Tibial nerve (tissue), 4 donors: ENCODE results near the gene THSD4. TPM values are rescaled to one million over a fixed set of nuclear protein-coding genes. Genes with fewer than 3 reads are reported as not detected.

Experiments
- DNase-seq, 2 donors: peaks; one replicate each; pipeline ENCODE4 v3.0.0-alpha.2; 2019; ENCODE audit warnings: low spot score in 2 of 2
- H3K27ac ChIP-seq, 4 donors: fragments of 200-600 bp; sonication (generic) in 3 of 4; one replicate each; pipeline ENCODE4 v1.5.1; 2017 to 2019; ENCODE audit warnings: mild to moderate bottlenecking in 1 of 4
- H3K27me3 ChIP-seq, 2 donors: fragments of 200-600 bp; sonication (generic) in 1 of 2; one replicate each; pipeline versions ENCODE4 v1.5.1 to v1.6.0; 2017 to 2019
- H3K36me3 ChIP-seq, 3 donors: fragments of 200-600 bp; sonication (generic); one replicate each; pipeline ENCODE4 v1.5.1; 2018 to 2019
- H3K4me1 ChIP-seq, 4 donors: fragments of 200-600 bp; sonication (generic) in 3 of 4; one replicate each; pipeline ENCODE4 v1.5.1; 2017 to 2019
- H3K4me3 ChIP-seq, 4 donors: fragments of 200-600 bp; sonication (generic) in 3 of 4; one replicate each; pipeline ENCODE4 v1.5.1; 2017 to 2019; ENCODE audit warnings: mild to moderate bottlenecking in 1 of 4, moderate library complexity in 1 of 4
- H3K9me3 ChIP-seq, 4 donors: fragments of 200-600 bp; sonication (generic) in 3 of 4; one replicate each; pipeline ENCODE4 v1.5.1; 2017 to 2019
- EP300 ChIP-seq, 2 donors: sonication (generic); formaldehyde crosslinking; IDR thresholded peaks; one replicate each; pipeline ENCODE4 v1.6.1; 2017; ENCODE audit warnings: antibody characterized with exemption in 2 of 2, mild to moderate bottlenecking in 1 of 2
- POLR2A ChIP-seq, 2 donors: fragments of 450-650 bp; IDR thresholded peaks; one replicate each; pipeline ENCODE4 v1.6.1; 2017; ENCODE audit warnings: antibody characterized with exemption in 2 of 2, mild to moderate bottlenecking in 2 of 2, moderate library complexity in 2 of 2
- WGBS, 2 donors: methylation state at CpG; one replicate each; pipeline ENCODE4 v1.1.5; 2018; 5-methylcytosine and 5-hydroxymethylcytosine counted together
- total RNA-seq, 4 donors: library from RNA; depleted of rRNA; stranded (reverse); fragments of >200 nt; gene quantifications; one replicate each; pipeline ENCODE4 v1.1.0, GENCODE V29; 2016
- TF ChIP-seq, protein P1 (sequence below), 5 experiments: fragments of 200-600 bp in 3 of 5; fragments of 450-650 bp in 2 of 5; sonication (generic) in 3 of 5; IDR thresholded peaks; one replicate each; pipeline ENCODE4 v1.5.1; 2016 to 2019; ENCODE audit warnings: antibody characterized with exemption in 5 of 5, mild to moderate bottlenecking in 3 of 5, moderate library complexity in 2 of 5

The THSD4 gene
- total RNA-seq, 4 donors from 2014 or later = 9.6 to 25.1 (median 21.2) TPM

DNA sequence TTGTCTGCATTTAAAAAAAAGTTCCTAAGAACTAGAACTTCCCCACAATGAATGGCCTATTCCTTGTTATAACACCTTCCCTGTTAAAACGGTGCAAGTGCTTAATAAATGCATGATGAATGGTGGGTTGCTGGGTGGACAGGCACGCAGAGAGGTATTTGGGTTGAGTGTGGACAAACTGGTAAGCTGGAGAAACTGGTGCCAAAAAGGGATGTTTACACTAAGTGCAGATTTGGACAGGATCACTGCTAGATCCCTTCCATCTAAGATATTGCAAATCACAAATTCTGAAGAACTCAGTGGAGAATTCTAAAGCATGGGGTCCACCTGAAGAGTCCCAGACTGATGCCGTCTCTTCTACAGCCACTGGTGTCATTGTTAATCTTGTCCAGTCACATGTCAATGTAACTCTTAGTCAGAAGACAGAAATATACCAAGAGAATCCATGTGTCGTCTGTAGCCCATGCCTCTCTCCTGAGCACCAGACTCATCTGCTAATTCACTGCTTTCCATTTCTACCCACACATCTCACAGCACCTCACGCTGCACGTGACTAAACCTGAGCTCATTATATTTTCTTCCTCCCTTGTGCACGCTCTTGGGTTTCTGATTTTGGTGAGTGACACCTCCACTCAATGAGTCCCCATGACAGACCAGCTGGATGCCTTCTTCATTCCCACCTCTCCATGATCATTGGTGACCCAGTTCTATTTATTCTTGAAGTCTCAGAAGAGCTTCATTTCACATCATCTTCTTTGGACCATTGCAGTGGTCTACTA is 328.9 kb downstream of the THSD4 start:
- no peak for DNase-seq
- no peak for TF ChIP-seq EP300 (IDR thresholded peaks at IDR 0.05)
- TF ChIP-seq, protein P1, sequence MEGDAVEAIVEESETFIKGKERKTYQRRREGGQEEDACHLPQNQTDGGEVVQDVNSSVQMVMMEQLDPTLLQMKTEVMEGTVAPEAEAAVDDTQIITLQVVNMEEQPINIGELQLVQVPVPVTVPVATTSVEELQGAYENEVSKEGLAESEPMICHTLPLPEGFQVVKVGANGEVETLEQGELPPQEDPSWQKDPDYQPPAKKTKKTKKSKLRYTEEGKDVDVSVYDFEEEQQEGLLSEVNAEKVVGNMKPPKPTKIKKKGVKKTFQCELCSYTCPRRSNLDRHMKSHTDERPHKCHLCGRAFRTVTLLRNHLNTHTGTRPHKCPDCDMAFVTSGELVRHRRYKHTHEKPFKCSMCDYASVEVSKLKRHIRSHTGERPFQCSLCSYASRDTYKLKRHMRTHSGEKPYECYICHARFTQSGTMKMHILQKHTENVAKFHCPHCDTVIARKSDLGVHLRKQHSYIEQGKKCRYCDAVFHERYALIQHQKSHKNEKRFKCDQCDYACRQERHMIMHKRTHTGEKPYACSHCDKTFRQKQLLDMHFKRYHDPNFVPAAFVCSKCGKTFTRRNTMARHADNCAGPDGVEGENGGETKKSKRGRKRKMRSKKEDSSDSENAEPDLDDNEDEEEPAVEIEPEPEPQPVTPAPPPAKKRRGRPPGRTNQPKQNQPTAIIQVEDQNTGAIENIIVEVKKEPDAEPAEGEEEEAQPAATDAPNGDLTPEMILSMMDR (IDR thresholded peaks at IDR 0.05) = no peak
- no peak for TF ChIP-seq POLR2A (IDR thresholded peaks at IDR 0.05)
- H3K9me3 ChIP-seq = no peaks in the 10 kb centered on the region
- H3K27ac ChIP-seq = no peak overlapping the region
- no peaks in the 10 kb centered on the region for H3K27me3 ChIP-seq
- WGBS, 2 donors = 83 to 87% methylated on average over 7 of the region's 7 CpGs
- H3K36me3 ChIP-seq = no peaks in the 10 kb centered on the region
- no peak overlapping the region for H3K4me3 ChIP-seq
- H3K4me1 ChIP-seq = peaks cover 0 to 17% (median 4%) of the 10 kb centered on the region in 4 donors

DNA sequence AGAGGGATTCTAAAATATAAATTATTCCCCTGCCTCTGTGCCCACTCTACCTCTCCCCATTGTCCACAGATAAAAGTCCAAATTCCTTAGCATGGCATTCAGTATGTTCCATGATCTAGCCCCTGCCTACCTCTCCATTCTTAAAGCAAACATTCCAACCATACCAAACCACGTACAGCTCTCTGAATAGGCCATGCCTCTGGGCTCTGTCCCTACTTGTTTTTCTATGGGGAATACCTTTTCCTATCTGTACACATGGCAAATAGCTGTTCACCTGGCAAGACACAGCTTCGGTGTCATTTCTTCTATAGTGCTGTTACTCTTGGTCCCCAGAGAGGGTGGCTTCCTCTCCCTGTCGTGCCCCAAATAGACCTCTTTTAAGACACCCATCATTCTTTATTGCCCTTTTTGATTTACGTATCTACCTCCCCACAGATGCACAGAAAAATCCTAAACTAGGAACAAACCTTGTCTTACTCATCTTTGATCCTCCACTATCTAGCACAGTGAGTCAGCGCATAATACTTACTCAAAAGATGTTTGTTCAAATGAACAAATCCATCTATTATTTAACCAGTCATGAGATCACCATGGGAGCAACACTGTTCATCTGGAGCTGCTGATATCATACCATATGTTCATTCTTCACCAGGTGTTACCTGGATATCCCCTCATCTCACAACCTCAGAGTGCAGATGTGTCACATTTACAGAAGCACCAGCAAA is 329.8 kb downstream of the THSD4 start:
- 73 to 85% methylated on average over 5 of the region's 5 CpGs for WGBS, 2 donors
- H3K27me3 ChIP-seq = no peaks in the 10 kb centered on the region
- H3K4me1 ChIP-seq = peaks cover 0 to 17% (median 4%) of the 10 kb centered on the region in 4 donors
- TF ChIP-seq POLR2A (IDR thresholded peaks at IDR 0.05) (no peak), EP300 (IDR thresholded peaks at IDR 0.05) (no peak)
- TF ChIP-seq, protein P1 (IDR thresholded peaks at IDR 0.05) = no peak
- no peak overlapping the region for H3K27ac ChIP-seq
- DNase-seq = no peak
- H3K9me3 ChIP-seq = no peaks in the 10 kb centered on the region
- no peak overlapping the region for H3K4me3 ChIP-seq
- H3K36me3 ChIP-seq = no peaks in the 10 kb centered on the region

DNA sequence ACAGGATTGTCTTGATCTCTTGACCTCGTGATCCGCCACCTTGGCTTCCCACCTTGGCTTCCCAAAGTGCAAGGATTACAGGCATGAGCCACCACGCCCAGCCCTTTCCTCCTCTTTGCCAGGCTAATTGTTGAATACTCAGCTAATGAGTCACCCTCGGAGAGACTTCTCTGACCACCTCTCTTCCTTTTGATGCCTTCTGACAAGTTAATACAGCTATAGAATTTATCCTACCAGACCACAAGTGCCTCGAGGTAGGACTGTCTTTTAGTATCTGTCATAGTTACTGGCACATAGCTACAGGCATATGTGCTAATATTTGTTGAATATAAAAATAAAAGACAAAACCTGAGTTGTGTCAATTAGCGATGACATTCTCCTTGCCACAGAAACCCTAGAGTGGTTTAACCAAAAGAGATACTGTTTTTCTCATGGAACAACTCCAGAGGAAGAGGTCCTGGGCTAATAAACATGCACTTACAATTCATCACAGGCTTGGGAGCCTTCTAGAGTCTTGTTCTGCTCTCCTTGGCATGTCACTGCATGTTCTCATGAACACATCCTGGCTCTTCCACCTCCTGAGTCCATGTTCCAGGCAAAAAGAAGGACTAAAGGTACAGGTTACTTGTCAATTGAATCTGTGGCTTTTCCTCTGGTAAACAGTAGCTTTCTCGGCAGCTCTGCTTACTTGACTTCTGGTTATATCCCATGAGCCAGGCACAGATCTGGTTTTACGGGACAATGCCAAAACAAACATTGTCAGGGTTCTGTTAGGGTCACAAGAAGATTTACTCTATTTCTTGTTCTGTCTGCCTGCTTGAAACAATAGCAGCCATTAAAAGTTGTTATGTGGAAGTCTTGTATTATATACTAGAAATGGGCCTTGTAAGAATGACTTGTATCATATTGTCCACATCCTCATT is 332.3 kb downstream of the THSD4 start:
- 68 to 70% methylated on average over 8 of the region's 8 CpGs for WGBS, 2 donors
- peaks cover 0 to 17% (median 4%) of the 10 kb centered on the region in 4 donors for H3K4me1 ChIP-seq
- H3K9me3 ChIP-seq = no peaks in the 10 kb centered on the region
- no peak overlapping the region for H3K4me3 ChIP-seq
- no peak overlapping the region for H3K27ac ChIP-seq
- H3K36me3 ChIP-seq = no peaks in the 10 kb centered on the region
- no peaks in the 10 kb centered on the region for H3K27me3 ChIP-seq
- no peak for TF ChIP-seq EP300 (IDR thresholded peaks at IDR 0.05)
- TF ChIP-seq POLR2A (IDR thresholded peaks at IDR 0.05) = no peak
- TF ChIP-seq, protein P1 (IDR thresholded peaks at IDR 0.05) = no peak
- no peak for DNase-seq

DNA sequence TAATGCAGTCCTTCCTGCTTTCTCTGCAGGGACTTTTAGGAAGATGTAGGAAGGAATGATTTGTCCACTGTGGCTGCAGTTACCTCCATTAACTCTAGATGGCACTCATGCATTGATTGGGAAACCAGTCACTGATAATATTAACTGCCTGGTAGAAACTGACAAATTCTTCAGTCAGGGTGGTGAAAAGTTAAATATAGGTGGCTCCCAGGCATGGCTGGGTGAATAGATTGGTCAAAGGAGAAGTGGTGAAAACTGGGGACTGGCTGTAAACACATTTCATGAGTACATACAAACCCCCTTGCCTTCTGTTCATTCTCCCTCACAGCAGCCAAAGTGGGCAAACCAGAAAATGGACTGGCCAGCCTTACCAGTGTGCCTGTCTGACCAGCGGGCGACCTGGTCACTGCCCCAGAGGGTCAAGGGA is 333.4 kb downstream of the THSD4 start:
- peaks cover 0 to 10% (median 0%) of the 10 kb centered on the region in 4 donors for H3K4me1 ChIP-seq
- WGBS, 2 donors = 83 to 100% methylated on average over 2 of the region's 2 CpGs
- no peaks in the 10 kb centered on the region for H3K27me3 ChIP-seq
- TF ChIP-seq EP300 (IDR thresholded peaks at IDR 0.05) = peak in 1 of 2 donors; percentile 9
- TF ChIP-seq POLR2A (IDR thresholded peaks at IDR 0.05) = no peak
- TF ChIP-seq, protein P1 (IDR thresholded peaks at IDR 0.05) = peak; percentile 76 to 89 (median 80)
- H3K27ac ChIP-seq = no peak overlapping the region
- H3K4me3 ChIP-seq = no peak overlapping the region
- DNase-seq = peak in 1 of 2 donors; percentile 90
- no peaks in the 10 kb centered on the region for H3K36me3 ChIP-seq
- no peaks in the 10 kb centered on the region for H3K9me3 ChIP-seq
